ENCODE data around the gene DLL4. TPM values are rescaled to one million over a fixed set of nuclear protein-coding genes. Genes with fewer than 3 reads are reported as not detected.

DLL4 gene
- total RNA-seq, 1 experiment from 2014 or later = 1.5 TPM

DNA sequence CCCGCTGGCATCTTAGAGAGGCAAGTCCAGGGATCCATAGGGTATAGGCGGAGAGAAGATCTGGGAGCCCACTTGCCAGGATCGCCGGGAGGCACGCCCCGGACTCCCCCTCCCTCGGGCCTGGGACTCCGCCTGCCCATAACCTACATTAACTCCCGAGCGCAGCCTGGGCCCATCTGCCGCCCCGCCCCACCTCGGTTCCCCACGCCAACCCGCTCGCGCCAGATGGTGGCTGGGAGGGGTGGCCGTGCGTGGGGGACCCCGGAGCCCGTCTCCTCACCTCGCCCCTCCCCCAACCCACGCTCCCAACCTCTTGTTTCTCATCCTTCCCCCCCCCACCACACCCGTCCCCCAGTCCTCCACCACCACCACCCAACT, 1.7 kb upstream of the DLL4 start:
- BruUV-seq (replicated peaks) = no TSS peak
- ChIA-PET POLR2A (interaction anchor here (1.7 to 4.4 kb wide), 3 partner anchors 20 to 26 kb away, joined by 14 to 48 read pairs (median 35); partner anchors contain the start of gene CHAC1), CTCF (interaction anchor here (3.9 to 4.8 kb wide), 2 partner anchors 14 to 22 kb away, joined by 36 to 69 read pairs; no protein-coding TSS in a partner anchor), RAD21 (ENCODE audit: low non-redundant PET in 1 of 2, low total read pairs in 2 of 2, uncharacterized antibody in 2 of 2, unreplicated experiment in 2 of 2) (no interaction called here)
- Histone ChIP-seq H2AFZ (ENCODE audit: low read depth, low read length, poor library complexity, severe bottlenecking) (no peak overlapping the region), H3K9ac (ENCODE audit: low read length) (no peak overlapping the region), H3K4me2 (ENCODE audit: low read length) (peak overlapping the region; percentile 100), H3K27ac (ENCODE audit: low read depth, low read length) (no peak overlapping the region), H3K4me3 (replicated peaks in 1 of 2; ENCODE audit: low read depth in 1 of 2, low read length in 2 of 2) (peak overlapping the region; percentile 52 to 65; a peak in 2 of 4 replicates), H3K4me1 (ENCODE audit: control insufficient read depth in 1 of 2, insufficient read depth in 2 of 2, low read length in 2 of 2) (peaks cover 19 to 41% of the 10 kb centered on the region in 2 experiments), H4K20me1 (ENCODE audit: insufficient read depth) (no peaks in the 10 kb centered on the region), H3K36me3 (ENCODE audit: control insufficient read depth in 1 of 2, insufficient read depth in 2 of 2, low read length in 2 of 2) (no peaks in the 10 kb centered on the region), H3K79me2 (ENCODE audit: insufficient read depth, low read length) (no peaks in the 10 kb centered on the region), H3K9me2 (ENCODE audit: insufficient read depth) (no peaks in the 10 kb centered on the region), H3K9me3 (ENCODE audit: control insufficient read depth in 1 of 2, insufficient read depth in 1 of 2, low read depth in 1 of 2, low read length in 2 of 2) (no peaks in the 10 kb centered on the region), H3K27me3 (ENCODE audit: insufficient read depth, low read length) (peaks cover 15% of the 10 kb centered on the region; the same call in 1 of the 2 replicates)
- TF ChIP-seq ZFX (IDR thresholded peaks at IDR 0.05) (no peak), EZH2 (IDR thresholded peaks at IDR 0.05) (no peak), FOSL1 (IDR thresholded peaks at IDR 0.05; ENCODE audit: low read depth) (no peak), RAD21 (IDR thresholded peaks at IDR 0.05; ENCODE audit: low read depth) (no peak), CEBPB (IDR thresholded peaks at IDR 0.05; ENCODE audit: low read depth) (no peak), EGR1 (IDR thresholded peaks at IDR 0.05; ENCODE audit: low read depth) (no peak), TCF7L2 (IDR thresholded peaks at IDR 0.05; ENCODE audit: borderline replicate concordance, extremely low read depth, insufficient read depth, insufficient read length) (no peak), JUND (IDR thresholded peaks at IDR 0.05) (no peak), CBX3 (IDR thresholded peaks at IDR 0.05; ENCODE audit: low read depth) (no peak), MAX (IDR thresholded peaks at IDR 0.05) (no peak), ATF3 (IDR thresholded peaks at IDR 0.05) (no peak), POLR2A (IDR thresholded peaks at IDR 0.05; ENCODE audit: borderline replicate concordance, extremely low read depth, insufficient read depth, insufficient read length) (no peak), ELF1 (IDR thresholded peaks at IDR 0.05; ENCODE audit: borderline replicate concordance, low read depth) (no peak), POLR2AphosphoS5 (IDR thresholded peaks at IDR 0.05; ENCODE audit: low read depth, low read length) (no peak), SIN3A (IDR thresholded peaks at IDR 0.05; ENCODE audit: low read depth) (no peak)
- TF ChIP-seq, protein P1, sequence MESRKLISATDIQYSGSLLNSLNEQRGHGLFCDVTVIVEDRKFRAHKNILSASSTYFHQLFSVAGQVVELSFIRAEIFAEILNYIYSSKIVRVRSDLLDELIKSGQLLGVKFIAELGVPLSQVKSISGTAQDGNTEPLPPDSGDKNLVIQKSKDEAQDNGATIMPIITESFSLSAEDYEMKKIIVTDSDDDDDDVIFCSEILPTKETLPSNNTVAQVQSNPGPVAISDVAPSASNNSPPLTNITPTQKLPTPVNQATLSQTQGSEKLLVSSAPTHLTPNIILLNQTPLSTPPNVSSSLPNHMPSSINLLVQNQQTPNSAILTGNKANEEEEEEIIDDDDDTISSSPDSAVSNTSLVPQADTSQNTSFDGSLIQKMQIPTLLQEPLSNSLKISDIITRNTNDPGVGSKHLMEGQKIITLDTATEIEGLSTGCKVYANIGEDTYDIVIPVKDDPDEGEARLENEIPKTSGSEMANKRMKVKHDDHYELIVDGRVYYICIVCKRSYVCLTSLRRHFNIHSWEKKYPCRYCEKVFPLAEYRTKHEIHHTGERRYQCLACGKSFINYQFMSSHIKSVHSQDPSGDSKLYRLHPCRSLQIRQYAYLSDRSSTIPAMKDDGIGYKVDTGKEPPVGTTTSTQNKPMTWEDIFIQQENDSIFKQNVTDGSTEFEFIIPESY (IDR thresholded peaks at IDR 0.05; ENCODE audit: extremely low read depth, insufficient replicate concordance, low read length) = no peak
- TF ChIP-seq, protein P2, sequence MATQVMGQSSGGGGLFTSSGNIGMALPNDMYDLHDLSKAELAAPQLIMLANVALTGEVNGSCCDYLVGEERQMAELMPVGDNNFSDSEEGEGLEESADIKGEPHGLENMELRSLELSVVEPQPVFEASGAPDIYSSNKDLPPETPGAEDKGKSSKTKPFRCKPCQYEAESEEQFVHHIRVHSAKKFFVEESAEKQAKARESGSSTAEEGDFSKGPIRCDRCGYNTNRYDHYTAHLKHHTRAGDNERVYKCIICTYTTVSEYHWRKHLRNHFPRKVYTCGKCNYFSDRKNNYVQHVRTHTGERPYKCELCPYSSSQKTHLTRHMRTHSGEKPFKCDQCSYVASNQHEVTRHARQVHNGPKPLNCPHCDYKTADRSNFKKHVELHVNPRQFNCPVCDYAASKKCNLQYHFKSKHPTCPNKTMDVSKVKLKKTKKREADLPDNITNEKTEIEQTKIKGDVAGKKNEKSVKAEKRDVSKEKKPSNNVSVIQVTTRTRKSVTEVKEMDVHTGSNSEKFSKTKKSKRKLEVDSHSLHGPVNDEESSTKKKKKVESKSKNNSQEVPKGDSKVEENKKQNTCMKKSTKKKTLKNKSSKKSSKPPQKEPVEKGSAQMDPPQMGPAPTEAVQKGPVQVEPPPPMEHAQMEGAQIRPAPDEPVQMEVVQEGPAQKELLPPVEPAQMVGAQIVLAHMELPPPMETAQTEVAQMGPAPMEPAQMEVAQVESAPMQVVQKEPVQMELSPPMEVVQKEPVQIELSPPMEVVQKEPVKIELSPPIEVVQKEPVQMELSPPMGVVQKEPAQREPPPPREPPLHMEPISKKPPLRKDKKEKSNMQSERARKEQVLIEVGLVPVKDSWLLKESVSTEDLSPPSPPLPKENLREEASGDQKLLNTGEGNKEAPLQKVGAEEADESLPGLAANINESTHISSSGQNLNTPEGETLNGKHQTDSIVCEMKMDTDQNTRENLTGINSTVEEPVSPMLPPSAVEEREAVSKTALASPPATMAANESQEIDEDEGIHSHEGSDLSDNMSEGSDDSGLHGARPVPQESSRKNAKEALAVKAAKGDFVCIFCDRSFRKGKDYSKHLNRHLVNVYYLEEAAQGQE (IDR thresholded peaks at IDR 0.05; ENCODE audit: low read depth) = no peak
- intact Hi-C loops (cut with micrococcal nuclease) = no loop called here
- ATAC-seq (no peak), DNase-seq (ENCODE audit: low read depth, low spot score) (no peak)

Measured in HCT116 (cell line).